Choroid plexus epithelial cell (primary cell): ENCODE data around the gene TRAF1.

Experiments
- DNase-seq: peaks from one replicate; pipeline ENCODE4 v3.0.0-alpha.2; 2010; ENCODE audit warnings: low read depth
- H3K4me3 ChIP-seq: 2 replicates; pipeline ENCODE4 v1.5.1; 2011; ENCODE audit warnings: low read depth, mild to moderate bottlenecking, control low read depth, low read length, moderate library complexity
- CTCF ChIP-seq: conservative IDR thresholded peaks from 2 replicates; pipeline ENCODE4 v1.5.1; 2011; ENCODE audit warnings: low read depth, mild to moderate bottlenecking, control low read depth, inconsistent platforms, low read length, moderate library complexity

Gene TRAF1

GRCh38 chr9:120917929-120918762 is 8.4 kb downstream of the TRAF1 start:
- no peak for DNase-seq
- no peak for TF ChIP-seq CTCF
- no peak overlapping the region for H3K4me3 ChIP-seq

GRCh38 chr9:120916991-120917880 is 9.4 kb downstream of the TRAF1 start:
- DNase-seq, result no peak
- H3K4me3 ChIP-seq, result no peak overlapping the region
- TF ChIP-seq CTCF, result no peak

GRCh38 chr9:120916588-120916987 is 10.0 kb downstream of the TRAF1 start:
- H3K4me3 ChIP-seq, result no peak overlapping the region
- peak; percentile 53 for TF ChIP-seq CTCF
- peak; percentile 78 for DNase-seq

GRCh38 chr9:120915854-120916470 is 10.6 kb downstream of the TRAF1 start:
- DNase-seq, result no peak
- H3K4me3 ChIP-seq, result no peak overlapping the region
- TF ChIP-seq CTCF, result no peak

GRCh38 chr9:120914953-120915352 is 11.6 kb downstream of the TRAF1 start:
- H3K4me3 ChIP-seq, result no peak overlapping the region
- no peak for DNase-seq
- no peak for TF ChIP-seq CTCF

- DNase-seq, result no peak
- no peak overlapping the region for H3K4me3 ChIP-seq
- no peak for TF ChIP-seq CTCF
Observed at GRCh38 chr9:120914396-120914795, 12.2 kb downstream of the TRAF1 start.
